Upper lobe of left lung (tissue), 4 donors: ENCODE data around the gene SLC9C2.

Experiments
- CTCF ChIP-seq, 6 experiments: fragments of 450-650 bp in 4 of 6; fragments of 200-600 bp in 2 of 6; sonication (generic) in 2 of 6; IDR thresholded peaks; one replicate each; pipeline ENCODE4 v1.5.1; 2016 to 2019; ENCODE audit warnings: antibody characterized with exemption in 6 of 6
- POLR2A ChIP-seq, 4 donors: fragments of 450-650 bp; IDR thresholded peaks; one replicate each; pipeline ENCODE4 v1.5.1; 2016 to 2017; ENCODE audit warnings: antibody characterized with exemption in 4 of 4, mild to moderate bottlenecking in 2 of 4

- TF ChIP-seq POLR2A (IDR thresholded peaks at IDR 0.05), result no peak
- no peak for TF ChIP-seq CTCF (IDR thresholded peaks at IDR 0.05)
Measured at GRCh38 chr1:173481195-173481772, 121.6 kb downstream of the SLC9C2 start.
